Activated naive CD4-positive, alpha-beta T cell treated with Interleukin-2 at 50 U/mL for 16 hours (primary cell): Measurements from ENCODE around the gene SLC6A12.

Source experiments
- DNase-seq: peaks from one replicate; pipeline ENCODE4 v3.0.0-alpha.2; 2020

The SLC6A12 gene

DNA sequence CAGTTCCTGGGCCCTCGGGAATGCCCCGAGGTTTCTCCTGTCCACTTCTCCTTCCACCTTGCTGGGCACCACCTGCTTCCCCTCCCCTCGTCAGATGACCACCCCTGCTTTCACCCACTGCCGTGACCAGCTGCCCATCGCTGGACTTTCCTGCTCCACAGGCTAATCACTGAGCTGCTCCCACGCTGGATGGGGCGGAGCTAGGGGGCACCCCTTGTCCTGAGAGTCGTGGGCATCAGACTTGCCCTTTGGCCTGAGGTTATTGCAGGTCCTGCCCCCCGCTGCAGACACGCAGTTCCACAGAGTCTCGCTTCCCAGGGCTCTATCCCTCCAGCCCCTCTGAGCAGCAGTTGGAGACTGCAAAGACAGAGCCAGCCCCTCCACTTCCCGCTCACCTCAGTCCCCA is 427 bp downstream of the SLC6A12 start:
- DNase-seq: no peak

DNA sequence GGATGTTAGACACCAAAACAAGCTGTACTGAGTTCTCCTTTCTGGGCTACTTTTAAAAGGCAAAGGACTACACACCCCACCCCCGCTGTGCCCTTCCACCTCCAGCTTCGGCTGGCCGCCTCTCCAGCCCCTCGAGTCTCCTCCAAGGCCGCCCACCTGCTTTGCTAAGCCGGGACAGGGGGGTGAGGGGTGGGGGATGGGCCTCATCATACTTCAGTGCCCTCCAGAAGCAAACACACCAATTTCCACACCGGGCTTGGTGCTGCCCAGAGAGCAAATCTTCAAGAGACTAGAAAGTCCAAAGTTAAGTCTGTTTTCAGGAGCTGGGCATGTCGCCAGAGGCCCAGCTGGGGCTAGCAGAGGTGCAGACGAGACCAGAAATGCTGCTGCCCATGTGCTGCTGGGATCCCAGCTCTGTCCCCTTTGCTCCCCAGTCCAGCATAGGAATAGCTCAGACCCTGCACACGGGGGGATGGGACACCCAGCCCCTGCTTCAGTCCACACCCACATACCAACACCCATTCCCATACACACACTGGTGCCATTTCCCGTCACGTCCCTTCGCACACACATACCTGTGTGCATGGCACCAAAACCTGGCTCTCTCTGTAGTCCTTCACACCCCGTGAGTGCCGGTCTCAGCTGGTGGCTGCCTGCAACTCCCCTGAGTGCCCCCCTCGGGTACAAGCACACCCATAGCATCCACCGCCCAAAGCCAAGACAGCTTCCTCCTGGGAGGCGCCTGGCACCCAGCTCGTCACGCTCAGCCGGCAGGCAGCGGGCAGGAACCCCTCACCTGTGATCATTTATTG is 1.0 kb downstream of the SLC6A12 start:
- no peak for DNase-seq

DNA sequence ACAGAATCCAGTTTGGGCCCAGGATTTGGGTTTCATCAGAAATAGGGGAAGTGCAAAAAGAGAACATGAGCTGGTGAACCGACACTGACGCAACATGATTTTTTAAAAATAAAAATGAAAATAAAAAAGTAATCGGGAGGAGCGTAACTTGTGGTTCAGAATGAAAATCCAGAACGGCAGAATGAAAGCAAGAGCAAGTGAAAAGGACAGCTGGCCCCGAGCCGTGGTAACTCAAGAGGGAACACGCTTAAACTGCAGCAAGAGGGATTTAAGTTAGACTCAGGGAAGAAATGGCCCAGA is 1.6 kb downstream of the SLC6A12 start:
- DNase-seq: no peak

DNA sequence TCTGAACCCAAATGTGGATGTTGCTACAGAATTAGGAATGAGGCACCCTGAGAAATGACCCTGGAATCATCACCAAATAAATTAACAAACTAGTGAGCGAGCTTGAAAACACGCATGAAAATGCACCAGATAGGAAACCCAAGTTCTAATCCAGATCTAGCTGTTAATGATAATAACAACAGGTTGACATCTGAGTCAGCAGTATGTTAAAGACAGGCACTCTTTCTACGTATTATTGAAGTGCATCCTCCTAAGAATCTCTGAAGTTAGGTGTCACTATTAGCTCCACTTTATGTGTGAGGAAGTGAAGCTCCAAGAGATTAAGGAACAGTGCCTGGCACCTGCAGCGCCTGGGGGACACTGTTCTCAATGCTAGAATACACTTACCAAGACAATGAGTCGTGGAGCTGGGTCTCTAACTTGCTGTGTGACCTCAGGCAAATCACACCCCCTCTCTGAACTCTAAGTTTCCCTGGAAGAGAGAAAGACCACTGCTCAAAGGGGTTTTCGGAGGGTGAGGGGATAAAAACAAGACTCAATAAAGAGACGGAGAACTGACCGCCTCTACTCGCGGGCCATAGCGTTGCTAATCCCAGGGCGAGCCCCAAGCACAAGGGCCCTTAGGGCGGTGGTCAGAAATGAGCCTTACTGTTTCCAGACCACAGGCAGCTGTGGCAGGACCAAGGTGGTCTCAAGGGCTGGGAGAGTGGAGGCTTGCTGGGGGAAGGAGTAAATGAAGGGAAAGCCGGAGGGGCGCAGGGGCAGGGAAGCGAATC is 2.1 kb downstream of the SLC6A12 start:
- DNase-seq: no peak

DNA sequence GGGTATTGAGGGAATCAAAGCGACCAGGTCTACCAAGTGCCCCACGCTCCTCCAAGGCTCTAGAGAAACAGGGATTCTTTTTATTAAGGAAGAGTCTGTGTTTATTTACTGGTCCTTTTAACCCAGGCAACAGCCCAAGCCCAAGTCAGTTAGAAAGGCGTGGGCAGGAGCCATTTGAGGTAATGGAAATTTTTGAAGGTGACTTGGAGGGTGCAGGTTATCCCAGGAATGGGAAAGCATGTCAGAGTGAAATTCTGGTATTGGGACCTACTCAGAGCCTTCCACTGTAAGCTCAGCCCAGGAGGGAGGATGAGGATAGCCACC is 2.9 kb downstream of the SLC6A12 start:
- no peak for DNase-seq

DNA sequence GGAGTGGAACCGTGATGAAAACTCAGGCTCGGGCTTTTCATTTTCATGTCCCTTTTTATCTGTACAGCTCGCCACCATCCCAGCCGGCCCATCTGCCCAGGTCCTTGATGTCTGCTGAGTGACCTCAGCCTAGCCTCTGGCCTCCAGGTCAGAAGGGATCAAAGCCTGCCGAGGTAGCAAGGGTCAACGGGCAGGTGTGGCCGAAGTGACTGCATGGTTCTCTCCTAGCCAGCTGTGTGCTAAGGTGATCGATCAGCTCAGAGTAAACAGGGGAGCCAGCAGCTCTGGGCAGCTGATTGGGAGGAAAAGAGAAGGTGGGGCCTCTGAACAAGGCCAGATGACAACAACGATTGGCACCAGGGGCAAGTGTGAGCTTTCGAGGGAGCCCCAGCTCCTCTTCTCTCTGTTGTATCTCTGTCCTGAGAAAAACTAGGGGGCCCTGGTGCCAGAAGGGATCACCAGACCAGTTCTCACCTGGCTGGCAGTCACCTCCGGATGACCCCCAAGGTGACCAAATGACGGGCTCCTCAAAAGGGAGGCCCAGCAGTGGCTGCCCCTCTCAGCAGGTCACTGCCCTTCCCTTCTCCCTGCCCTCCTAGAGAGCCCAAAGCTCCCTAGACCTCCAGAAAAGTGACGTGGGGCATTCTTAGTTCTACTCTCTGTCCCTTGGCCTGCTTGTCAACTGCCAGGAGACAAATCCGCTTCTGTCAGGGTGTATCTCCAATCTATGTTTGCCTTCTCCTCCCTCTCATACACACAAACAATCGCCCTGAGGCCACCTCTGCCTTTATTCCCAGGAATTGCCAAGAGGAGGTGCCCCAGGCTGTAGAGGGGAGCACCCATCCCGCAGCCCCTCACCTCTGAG is 3.4 kb downstream of the SLC6A12 start:
- no peak for DNase-seq

DNA sequence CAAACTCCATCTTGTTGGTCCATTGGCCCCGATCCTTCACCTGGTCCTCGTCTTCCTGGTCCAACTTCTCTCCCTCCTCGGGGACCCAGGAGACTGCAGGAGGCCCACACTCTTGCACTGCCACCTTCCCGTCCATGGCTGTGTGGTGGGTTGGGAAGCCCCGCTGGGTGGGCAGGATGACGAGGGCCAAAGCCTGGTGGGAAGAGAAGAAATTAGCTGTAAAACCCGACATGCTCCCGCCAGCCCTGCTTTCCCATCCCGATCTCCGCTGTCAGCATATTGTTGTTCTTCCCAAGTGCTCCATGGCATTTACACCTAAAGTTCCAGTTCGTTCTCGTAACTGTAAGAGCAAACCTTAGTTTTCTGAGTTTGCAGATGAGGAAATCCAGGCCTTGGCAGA is 4.1 kb downstream of the SLC6A12 start:
- DNase-seq: no peak

DNA sequence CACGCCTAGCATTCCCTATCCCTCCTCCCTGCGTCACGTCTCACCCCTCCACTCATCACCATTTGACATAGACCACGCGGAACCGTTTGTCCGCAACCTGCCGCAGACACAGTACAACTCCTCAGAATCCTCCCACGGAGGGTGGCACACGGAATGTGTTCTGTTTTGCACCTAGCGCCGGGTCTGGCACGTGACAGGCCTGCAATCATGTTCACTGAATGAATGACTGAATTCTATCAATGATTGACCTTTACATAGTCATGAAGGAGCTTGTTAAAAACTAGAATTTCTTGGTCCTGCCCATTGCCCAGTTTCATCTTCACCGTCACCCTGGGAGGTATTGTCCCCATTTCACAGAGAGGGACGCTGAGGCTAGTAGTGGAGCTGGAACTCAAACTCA is 4.7 kb downstream of the SLC6A12 start:
- DNase-seq: no peak

DNA sequence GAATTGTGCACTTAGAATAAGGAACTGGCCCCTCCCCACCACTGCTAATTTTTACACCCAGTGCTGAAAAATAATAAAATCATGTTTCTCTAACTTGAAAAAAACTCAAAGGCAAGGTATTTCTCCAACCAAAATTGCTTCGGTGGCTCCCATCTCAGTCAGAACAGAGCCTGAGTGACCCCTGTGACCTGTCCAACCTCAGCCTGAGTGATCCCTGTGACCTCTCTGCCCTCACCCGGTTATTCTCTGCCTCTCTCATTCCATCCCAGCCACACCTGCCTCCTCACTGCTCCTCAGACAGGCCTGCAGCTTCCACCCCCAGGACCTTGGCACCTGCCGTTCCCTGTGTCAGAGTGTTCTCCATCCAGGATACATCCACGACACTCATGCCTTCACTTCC is 5.1 kb downstream of the SLC6A12 start:
- DNase-seq: no peak

DNA sequence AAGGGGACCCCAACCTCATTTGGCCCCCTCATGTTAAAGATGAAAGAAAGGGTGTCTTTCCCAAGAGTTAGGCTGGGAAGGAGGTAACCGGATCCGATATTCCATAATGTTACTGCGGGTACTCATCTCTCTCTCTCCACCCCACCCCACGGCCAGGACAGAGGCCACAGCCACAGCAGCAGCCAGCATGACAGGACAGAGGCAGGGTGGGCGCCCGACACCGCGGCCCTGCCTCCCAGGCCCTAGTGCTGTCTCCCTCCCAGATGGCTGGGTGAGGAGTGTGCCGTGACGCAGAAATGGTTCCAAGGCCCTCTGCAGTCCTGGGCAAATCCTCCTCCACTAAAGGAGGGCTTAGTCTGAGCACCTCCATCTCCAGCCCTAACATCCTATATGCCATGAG is 6.2 kb downstream of the SLC6A12 start:
- no peak for DNase-seq

DNA sequence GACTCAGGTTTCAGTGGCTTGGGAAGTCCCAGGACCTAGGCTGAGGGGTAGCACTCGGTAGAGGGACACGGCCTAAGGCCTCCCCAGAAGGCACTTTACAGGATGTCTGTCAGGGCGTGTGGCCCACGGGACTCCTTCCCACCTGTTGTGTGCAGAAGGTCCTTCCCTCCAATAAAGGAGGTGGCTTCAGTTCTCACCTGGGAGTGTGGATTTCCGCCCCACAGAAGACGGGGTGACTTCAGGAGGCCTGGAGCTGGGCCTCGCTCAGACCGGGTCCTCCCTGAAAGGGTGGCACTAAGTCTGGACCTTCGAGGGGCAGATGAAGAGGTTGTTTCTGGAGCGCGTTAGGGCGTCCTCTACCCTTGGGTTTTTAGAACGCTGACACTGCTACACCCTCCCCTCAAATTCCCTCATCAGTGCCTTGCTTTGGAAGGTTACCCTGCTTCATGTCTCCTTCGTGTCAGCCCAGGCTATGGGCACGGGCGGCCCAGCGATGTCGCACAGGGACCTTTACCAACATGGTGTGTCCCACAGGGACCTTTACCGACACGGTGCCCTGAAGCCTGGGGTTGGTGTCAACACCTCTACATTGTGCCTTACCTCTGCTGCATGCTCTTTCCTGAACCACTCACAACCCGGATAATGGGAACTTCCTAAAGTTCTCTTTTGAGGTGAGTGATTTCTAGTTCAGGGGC is 7.1 kb downstream of the SLC6A12 start:
- no peak for DNase-seq

DNA sequence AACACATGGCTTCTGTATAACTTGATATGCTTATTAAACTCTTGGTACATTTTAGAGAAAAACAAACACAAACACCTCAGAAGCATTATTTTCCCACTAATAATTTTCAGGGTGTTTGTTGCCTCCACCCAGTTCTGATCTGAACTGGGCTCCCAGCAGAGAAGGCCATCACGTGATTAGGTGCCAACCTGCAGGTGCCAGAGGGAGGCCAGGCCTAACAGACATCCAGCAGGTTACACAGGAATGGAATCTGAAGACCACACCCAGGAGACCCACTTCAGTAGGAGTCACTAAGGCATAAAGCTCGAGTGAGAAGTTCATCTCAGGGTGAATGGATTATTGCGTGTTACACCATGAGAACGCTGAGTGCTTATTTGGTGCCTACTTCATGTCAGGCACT is 8.9 kb downstream of the SLC6A12 start:
- no peak for DNase-seq

DNA sequence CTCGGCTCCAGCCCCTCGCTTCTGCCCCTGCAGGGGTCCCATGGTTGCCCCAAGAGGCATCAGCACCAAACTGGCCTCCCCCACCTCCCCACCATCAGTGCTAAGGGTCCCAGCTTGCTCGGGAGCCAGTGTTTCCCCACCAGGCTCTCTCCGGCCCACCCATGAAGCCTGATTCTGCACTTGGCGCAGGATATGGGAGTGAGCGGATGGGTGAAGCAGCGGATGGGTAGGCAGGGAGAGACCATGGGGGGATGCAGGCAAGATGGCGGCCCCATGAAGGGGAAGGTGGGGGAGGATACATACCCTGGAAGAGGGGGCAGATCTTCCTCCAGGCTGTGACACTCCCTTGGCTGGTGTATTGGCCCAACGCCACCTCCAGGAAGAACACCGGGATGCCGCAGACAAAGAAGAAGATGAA is 9.7 kb downstream of the SLC6A12 start:
- no peak for DNase-seq

DNA sequence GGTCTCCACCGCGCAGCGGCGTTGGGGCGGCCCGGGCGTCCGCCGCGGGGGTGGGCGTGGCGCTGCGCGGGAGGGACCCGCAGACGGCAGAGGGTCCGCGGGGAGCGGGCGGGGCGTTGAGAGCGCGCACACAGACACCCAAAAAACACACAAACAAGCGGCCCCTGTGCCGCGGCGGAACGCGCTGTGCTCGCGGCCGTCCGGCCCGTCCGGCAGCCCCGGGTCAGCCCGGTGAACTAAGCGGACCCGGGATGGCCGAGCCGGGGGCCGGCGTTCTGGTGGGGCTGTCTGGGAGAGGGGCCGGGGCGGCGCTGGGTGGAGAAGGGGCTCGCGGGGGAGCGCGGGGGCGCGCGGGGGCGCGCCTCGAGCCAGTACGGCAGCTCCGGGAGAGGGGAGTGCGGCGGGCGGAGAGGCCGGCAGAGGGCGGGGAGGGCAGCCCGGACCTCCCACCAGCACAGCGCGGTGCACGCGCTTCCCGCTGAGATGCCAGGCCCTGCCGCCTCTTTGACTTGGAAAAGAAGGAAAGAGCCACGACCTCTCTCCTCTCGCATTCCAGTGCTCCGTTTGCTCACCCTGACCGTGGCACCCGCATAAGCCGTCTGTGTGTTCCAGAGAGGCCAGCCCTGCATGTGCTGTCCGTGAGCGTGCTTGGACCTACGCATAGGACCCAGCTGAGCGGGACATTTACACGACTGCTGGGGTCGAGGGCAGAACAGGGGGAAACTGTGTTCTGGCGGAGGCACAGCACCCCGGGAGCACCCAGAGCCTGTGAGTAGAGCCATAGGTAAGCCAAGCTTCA is 10.3 kb downstream of the SLC6A12 start:
- no peak for DNase-seq

DNA sequence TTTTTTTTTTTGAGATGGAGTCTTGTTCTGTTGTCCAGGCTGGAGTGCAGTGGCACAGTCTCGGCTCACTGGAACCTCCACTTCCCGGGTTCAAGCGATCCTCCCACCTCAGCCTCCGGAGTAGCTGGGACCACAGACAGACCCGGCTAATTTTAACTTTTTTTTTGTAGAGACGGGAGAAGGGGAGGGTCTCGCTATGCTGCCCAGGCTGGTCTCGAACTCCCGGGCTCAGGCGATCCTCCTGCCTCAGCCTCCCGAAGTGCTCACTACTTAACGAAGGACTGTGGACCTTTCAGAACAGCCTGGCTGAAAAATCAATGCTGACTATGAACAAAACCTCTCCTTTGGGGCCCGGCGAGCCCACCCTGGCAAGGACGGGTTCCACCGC is 10.9 kb downstream of the SLC6A12 start:
- DNase-seq: no peak

DNA sequence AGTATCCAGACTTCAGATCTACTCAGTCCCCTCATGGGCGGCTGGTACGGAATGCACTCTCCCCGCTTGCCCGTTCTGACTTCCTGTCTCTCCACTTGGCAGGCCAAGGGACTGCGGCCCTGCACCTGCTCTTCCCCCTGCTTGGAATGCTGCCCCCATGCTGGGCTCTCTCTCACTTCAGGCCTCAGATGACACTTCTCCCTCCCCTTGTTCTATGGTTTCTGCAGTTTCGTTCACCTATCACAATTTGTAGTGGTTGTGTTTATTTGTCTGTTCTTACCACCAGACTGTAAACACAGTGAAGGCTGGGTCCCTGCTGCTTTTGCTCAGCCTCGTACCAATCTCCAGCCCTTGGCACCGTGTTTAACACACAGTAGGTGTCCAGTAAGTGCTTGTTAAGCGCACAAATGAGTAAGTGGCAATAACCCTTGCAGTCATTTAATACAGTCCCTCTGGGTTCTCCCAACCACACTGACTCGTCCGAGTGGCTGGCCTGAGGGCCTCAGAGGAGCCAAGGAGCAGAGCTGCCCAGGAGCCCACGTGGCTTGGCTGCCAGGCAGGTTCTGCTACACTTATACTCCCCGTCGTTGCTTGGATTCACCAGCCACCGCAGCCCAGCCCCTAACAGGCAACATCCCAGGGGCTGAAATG is 11.8 kb downstream of the SLC6A12 start:
- no peak for DNase-seq

DNA sequence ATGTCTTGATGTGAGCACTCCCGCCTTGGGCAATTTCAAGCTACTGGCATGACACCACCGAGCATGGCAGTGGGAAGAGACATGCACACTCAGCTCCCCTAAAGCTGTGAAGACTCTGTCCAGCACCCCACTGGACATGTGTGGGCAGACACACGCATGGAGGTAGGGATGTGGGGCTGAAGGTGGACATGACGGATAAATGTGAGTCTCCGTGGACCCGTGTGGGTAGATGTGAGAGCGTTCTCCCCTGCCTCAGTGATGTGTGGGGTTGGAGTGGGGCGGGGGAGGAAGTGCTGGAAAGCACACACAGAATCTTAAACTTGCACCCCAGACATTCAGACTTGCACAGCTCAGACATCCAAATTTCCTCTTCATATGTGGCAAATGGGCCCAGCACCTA is 12.6 kb downstream of the SLC6A12 start:
- DNase-seq: no peak

DNA sequence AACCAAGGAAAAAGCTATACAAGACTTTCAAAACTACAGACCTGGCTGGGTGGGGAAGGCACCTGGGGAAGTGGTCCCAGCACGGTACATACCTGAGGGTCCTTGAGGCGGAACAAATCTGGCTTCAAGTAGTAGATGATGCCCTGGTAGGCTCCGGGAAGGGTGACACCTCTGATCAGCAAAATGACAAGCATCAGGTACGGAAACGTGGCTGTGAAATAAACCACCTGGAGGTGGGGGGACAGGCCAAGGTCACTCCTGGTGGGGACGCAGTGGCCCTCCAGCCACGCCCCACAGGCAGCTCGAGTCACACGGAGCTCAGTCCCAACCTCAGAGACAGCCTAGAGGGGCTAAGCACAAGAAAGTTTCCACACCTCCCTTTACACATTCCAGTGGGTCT is 15.3 kb downstream of the SLC6A12 start:
- DNase-seq: no peak

DNA sequence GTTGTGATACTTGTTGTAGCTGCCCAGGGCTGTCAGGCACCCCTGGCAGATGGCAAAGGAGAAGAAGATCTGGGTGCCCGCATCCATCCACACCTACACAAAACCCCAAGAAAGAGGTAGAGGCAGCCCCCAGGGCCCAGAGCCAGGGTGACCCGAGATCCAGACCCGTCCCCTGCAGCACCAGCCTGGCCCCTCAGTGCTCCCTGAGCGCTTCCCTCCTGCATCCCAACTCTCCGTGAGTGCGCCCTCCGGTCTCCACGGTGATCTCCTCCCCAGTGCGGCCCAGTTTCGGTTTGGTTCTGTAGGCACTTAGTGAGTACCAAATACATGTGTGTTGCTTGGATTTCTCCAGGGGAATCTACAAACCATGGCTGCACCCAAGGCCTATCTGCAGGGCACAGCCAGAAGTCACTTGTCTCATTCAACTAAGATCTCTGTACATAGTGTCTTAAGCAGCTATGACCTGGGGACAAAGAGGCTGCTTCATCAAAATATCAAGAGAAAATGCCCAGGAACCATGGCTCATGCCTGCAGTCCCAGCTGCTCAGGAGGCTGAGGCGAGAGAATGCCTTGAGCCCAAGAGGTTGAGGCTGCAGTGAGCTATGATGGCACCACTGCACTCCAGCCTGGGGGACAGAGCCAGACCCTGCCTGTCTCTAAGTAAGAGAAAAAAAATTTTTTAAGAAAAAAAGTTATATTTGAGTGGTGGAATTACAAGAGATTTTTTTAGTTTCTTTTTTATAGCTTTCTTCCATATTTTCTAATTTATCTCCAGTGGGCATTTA is 15.9 kb downstream of the SLC6A12 start:
- DNase-seq: no peak

DNA sequence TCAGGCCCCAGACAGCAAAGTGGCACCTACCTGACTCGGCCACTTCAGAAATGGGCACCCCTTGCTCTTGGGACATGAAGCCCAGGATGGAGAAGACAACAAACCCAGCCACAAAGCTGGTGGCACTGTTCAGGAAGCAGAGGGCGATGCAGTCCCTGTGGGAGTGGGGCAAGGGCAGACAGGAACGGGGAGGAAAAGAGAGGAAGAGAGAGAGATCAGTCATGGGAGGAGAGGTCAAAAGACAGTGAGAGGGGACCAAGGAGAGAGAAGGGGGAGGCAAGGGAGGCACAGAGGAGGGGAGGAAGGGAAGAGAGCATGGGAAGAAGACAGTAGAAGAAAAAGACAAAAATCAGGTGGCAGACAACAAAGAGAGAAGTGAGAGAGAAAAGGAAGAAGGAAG is 16.6 kb downstream of the SLC6A12 start:
- DNase-seq: no peak

DNA sequence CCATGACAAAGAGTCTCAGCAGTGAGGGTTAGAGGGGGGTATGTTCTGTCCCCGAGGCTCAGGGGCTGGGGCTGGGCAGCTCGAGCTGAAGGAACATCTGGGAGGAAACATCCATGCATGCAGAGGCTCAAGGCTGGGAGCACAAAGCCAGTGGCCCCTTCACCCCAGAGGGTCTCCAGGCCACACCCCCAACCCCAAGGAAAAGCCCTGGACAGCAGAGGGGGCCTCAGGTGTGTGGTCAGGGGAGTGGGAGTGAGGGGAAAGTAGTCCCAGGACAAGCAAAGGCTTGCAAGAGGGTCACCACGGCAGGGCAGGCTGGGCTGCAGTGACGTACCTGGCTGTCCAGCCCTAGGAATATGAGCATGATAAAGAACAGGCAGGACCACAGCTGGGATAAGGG is 17.5 kb downstream of the SLC6A12 start:
- no peak for DNase-seq
